SW 1271 (cell line): ENCODE data around the gene MVB12A.
A peak's percentile ranks its signal among the peaks of the same experiment; 100 is the strongest.

Experiments
- DNase-seq, 2 experiments: peaks; one replicate each; lab custom pipeline; 2025; lab: John Stamatoyannopoulos, UW

The MVB12A gene

DNA sequence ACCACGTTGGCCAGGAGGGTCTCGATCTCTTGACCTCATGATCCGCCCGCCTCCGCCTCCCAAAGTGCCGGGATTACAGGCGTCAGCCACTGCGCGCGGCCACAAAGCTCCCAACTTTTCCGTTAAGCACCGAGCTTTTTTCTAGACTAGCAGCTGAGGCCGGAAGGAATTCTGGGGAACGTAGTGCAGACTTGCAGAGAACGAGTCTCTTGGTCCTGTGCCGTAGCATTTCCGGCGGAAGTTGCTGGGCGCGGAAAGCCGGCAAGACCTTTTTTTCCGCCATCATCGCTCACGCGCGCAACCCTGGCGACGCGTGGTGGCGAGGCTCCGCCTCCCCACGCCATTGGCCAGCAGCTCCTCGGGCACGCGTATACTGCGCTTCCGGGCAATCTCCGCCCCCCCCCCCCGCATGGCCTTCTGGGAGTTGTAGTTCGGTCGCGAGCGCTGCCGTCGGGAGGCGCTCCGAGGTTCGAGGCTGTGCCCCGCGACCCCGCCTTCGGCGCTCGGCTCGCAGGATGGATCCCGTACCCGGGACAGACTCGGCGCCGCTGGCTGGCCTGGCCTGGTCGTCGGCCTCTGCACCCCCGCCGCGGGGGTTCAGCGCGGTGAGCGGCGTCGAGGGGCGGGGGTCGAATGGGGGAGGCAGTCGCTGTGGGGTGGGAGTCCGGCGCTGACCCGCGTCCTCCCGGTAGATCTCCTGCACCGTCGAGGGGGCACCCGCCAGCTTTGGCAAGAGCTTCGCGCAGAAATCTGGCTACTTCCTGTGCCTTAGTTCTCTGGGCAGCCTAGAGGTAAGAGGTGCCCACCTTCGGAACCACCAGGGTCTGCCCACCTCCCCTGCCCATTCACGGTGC is at the start of gene MVB12A:
TSS of gene MVB12A (plus strand) at position 427 of the 854 bp plus-strand sequence. CDS start at position 516, 89 bp downstream.
- DNase-seq = peak; percentile 97 to 99

DNA sequence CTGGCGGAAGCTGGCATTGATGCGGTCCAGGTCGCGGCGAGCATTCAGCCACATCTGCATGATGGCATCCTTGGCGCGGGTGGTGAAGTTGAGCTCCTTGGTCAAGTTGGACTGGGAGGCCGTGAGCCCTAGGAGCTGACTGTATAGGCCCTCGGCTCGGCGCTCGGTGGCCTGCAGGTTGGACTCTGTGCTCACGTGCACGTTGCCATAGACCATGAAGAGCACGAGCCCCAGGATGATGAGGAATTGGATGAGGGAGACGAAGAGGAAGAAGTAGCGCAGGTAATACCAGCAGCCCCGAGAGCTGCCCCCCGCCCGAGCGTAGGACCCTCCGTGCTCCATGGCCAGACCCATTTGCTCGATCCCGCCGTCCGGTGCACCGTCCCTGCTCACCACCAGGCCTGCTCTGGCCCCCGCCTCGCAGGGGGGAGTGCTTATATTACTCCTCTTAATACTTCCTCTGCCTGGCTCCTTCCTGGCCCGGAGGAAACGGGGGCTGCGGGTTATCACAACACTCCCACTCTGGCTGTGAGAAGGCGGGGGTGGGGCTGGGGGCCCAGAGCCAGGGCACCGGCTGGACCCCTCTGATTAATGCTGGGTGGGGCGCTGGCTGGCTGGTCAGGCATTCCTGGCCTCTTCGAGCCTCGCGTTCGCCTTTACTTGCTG is 42.8 kb upstream of the MVB12A start, which contains the start of gene PLVAP:
TSS of gene PLVAP (minus strand) at position 408 of the 666 bp plus-strand sequence. CDS start at position 354, 54 bp downstream.
- no peak for DNase-seq

- DNase-seq = no peak
These were observed 41.6 kb upstream of the MVB12A start for GRCh38 chr19:17378271-17378670.

- DNase-seq = no peak
These were observed 40.6 kb upstream of the MVB12A start for GRCh38 chr19:17379221-17379631.

GRCh38 chr19:17380426-17381138 is 39.3 kb upstream of the MVB12A start:
- no peak for DNase-seq

- peak in 1 of 2 experiments; percentile 29 for DNase-seq
These were observed 33.8 kb upstream of the MVB12A start for GRCh38 chr19:17385878-17386611.

GRCh38 chr19:17389288-17389687 is 30.6 kb upstream of the MVB12A start:
- DNase-seq = no peak

- DNase-seq = no peak
These were observed 29.7 kb upstream of the MVB12A start for GRCh38 chr19:17389957-17390664.

DNA sequence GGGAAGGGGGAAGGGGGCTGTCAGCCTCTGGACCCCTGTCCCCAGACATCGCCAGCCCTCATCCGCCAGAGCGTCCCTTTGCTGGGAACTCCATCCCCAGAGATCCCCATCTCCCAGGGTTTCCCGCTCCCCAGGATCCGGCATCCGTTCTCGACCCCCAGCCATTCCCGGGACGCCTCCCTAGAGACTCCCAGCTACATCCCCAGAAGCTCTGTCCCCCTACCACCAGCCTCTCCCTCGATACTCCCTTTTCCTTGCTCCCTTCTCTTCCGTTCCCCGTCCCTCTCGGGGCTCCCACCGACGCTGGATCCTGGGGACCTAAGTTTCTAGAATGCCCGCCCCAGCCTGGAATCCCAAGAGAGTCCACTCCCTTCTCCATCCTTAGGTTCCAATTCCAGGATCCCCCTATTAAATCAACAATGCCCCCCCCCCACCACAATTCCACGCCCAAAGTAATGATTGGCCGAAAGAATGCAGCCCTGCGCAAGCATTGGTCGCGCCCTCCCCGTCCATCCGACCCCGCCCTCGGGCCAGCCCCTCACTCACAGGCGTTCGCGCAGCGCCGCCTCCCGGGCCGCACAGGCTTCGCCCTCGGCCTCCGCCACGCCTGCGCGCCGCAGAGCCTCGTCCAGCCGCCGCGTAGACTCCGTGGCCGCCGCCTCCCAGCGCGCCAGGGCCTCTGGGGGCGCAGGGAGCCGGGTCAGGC is 29.0 kb upstream of the MVB12A start:
- peak; percentile 38 to 84 for DNase-seq

DNA sequence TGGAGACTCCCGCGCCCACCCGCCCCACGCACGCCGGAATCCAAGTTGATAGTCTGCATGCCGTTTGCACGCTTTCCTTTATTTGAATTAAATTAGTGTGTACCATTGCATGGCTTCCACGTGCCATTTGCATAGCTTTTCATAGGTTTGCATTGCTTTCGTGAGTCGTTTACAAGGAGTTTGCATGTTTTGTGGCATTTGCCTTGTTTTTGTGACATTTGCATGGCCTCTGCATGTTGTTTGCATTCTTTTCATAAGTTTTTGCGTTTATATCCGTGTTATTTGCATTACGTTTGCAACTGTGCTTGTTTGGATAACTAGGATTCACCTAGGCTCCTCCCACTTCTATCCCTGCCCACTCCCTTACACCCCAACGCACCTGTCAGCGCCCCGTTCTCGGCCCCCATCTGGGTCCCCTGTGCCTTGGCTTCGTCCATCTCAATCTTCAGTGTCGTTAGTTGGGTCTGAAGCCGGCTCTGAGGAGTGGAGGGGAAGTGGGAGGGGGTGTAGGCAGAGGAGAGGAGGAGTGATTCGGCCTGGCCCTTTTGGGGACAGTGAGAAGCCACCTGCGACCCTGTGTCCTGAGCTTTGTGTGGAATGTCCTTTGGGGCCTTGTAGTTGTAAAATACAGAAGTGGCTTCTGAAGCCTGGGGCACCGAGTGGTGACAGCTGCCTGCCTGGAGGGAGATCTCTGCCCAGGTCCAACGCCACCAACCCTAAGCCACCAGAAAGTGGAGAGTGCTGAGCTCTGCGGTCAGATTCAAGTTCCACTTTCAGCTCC is 28.3 kb upstream of the MVB12A start:
- no peak for DNase-seq

DNA sequence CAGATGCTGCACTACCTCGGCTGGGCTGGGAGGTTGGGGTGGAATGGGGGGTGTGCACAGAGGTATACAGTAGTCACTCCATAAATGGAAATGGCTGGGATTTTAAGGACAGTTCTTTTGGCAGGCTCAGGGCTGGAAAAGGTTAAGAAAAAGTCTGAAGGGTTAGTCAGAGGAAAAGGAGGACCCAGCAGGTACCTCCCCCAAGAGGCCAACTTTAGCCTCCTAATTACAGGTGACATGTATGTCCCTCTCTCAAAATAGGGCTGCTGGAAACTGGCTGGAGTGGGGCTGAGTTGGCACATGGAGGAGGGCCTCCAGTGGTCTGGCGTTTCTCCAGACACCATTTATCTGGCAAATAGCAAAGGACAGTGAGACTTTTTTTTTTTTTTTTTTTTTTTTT is 26.8 kb upstream of the MVB12A start:
- DNase-seq = no peak

DNA sequence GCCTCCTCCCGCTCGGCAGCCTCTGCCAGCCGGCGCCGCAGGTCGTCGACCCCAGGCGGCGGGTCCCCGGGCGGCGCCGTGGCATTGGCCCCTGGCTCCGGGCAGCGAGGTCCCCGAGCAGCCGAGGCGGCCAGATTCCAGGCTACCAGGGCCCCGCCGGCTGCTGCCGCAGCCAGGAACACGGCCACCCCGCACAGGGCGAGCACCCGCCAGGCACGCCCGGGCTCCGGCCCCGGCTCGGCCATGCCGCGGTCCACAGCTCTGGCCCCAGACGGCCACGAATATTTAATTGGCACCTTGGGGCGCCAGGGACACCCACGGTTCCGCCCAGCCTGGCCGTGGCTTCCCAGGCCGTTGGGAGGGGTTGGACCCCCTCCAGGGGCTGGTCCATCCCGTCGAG is 25.9 kb upstream of the MVB12A start, which contains the start of gene CCDC194:
TSS of gene CCDC194 (minus strand) at position 283 of the 400 bp plus-strand sequence. CDS start at position 245, 38 bp downstream.
- no peak for DNase-seq

DNA sequence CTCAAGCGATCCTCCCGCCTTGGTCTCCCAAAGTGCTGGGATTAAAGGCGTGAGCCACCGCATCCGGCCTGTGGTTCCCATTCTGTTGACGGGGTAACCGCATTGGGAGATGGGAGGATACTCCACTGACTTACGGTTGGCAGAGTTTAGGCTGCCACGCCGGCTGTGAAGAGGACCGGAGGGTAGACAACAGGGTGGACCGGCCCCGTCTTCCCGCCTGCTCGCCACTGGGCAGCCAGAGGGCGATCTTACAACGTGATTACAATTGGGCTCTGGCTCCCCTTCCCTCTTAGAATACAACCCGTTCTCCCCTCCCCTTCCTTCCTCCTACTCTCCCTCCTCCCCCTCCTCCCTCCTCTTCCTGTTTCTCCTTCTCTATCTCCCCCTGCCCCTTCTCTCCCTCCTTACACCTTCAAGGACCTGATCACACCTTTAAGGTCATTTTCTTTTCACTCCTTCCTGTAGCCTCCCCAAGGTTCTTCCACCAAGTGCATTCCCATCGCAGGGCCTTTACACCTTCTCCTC is 24.9 kb upstream of the MVB12A start:
- peak in 1 of 2 experiments; percentile 35 for DNase-seq

GRCh38 chr19:17398902-17399527 is 20.8 kb upstream of the MVB12A start:
- no peak for DNase-seq

DNA sequence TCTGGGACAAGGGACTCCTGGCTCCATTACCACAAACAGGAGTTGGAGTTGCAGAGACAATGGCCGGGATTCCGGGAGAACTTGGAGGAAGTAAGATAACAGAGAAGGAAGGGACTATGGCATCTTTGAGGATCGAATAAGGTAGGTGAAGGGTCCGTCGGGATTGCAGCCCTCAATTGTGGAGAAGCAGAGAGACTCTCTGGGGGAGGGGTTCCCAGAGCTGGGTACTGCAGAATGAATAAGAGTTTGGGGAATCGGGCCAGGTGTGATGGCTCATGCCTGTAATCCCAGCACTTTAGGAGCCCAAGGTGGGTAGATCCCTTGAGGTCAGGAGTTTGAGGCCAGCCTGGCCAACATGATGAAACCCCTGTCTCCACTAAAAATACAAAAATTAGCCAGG is 18.2 kb upstream of the MVB12A start:
- no peak for DNase-seq

DNA sequence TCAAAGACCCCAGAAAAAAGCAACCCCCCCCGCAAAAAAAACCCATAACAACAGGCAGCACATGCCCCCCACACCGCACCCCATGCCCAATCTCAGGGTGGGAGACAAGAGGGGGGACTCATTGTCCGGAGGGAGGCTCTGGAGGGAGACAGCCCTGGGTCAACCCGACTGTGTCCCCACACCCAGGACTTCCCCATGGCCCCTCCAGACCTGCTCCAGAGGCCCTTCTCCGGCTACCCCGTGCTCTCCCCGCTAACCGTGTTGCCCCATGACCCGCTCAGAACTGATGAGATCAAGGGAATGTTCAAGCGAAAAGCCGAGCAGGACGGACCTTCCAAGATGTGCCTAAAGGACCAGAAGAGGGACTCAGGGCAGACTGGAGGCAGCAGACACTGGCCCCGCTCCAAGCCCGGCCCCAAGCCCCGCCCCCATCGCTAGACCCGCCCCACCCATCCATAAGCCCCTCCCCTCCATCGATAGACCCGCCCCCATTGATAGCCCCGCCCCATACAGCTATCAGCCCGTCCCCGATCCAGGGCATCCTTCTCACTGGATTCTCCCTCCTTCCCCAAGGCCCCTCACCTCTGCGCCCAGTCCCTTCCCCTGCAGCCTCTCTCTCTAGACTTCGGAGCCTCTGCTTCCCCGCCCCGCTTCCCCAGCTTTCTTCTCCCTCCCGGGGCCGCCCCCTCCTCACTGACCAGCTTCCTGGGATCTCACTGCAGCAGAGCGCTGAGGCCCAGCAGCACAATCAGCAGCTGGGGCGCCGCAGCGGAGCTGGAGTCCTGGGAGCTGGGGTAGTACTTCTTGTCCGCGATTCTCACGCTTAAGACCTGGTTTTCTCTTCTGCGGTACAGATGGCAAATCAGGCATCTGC is 16.6 kb upstream of the MVB12A start:
- DNase-seq = no peak

- DNase-seq = no peak
These were observed 15.8 kb upstream of the MVB12A start for GRCh38 chr19:17404015-17404414.
